Measurements from ENCODE around the gene UQCC5. TPM values are rescaled to one million over a fixed set of nuclear protein-coding genes. Genes with fewer than 3 reads are reported as not detected.

The UQCC5 gene
- total and polyA plus RNA-seq, 2 experiments from 2014 or later: 0.32 to 64.2 TPM

GRCh38 chr3:52516509-52517195, 19.8 kb upstream of the UQCC5 start:
- no peaks in the 10 kb centered on the region for H3K9me3 ChIP-seq (ENCODE audit: low read depth)

GRCh38 chr3:52517796-52518722, 18.3 kb upstream of the UQCC5 start:
- H3K4me1 ChIP-seq (ENCODE audit: insufficient read depth): no peaks in the 10 kb centered on the region
- no peak overlapping the region for H3K4me2 ChIP-seq (ENCODE audit: unreplicated experiment)
- no peak for TF ChIP-seq EZH2phosphoT487 (IDR thresholded peaks at IDR 0.05; ENCODE audit: insufficient read depth, low read depth)
- no peak for TF ChIP-seq EZH2 (IDR thresholded peaks at IDR 0.05; ENCODE audit: insufficient read depth, poor library complexity, severe bottlenecking)
- no peak overlapping the region for H3K4me3 ChIP-seq
- H3K27ac ChIP-seq: no peak overlapping the region
- H3F3A ChIP-seq (ENCODE audit: insufficient read depth): no peaks in the 10 kb centered on the region
- no peaks in the 10 kb centered on the region for H4K20me1 ChIP-seq (ENCODE audit: insufficient read depth)
- H3K27me3 ChIP-seq (replicated peaks; ENCODE audit: insufficient read depth): no peaks in the 10 kb centered on the region; the same call in 1 of the 2 replicates
- no peak for DNase-seq
- in situ Hi-C loops (cut with MboI): no loop called here
- WGBS, 2 experiments (ENCODE audit: low coverage in 1 of 2, low lambda C conversion rate in 2 of 2, missing lambda C conversion rate in 2 of 2): 75 to 84% methylated on average over 21 to 25 of the region's 25 CpGs
- H2AFZ ChIP-seq: no peak overlapping the region
- H3K36me3 ChIP-seq (ENCODE audit: low read depth): no peaks in the 10 kb centered on the region
- no peak overlapping the region for H3K9ac ChIP-seq
- no peaks in the 10 kb centered on the region for H3K79me2 ChIP-seq (ENCODE audit: insufficient read depth)
- H3K9me3 ChIP-seq (ENCODE audit: low read depth): no peaks in the 10 kb centered on the region
- no peaks in the 10 kb centered on the region for H3K9me2 ChIP-seq (ENCODE audit: insufficient read depth)

More at GRCh38 chr3:52516509-52517195, 19.8 kb upstream of the UQCC5 start:
- TF ChIP-seq EZH2phosphoT487 (IDR thresholded peaks at IDR 0.05; ENCODE audit: insufficient read depth, low read depth): no peak
- TF ChIP-seq EZH2 (IDR thresholded peaks at IDR 0.05; ENCODE audit: insufficient read depth, poor library complexity, severe bottlenecking): no peak
- DNase-seq: no peak
- H3K4me2 ChIP-seq (ENCODE audit: unreplicated experiment): no peak overlapping the region
- 79 to 81% methylated on average over 10 to 19 of the region's 19 CpGs for WGBS, 2 experiments (ENCODE audit: low coverage in 1 of 2, low lambda C conversion rate in 2 of 2, missing lambda C conversion rate in 2 of 2)
- no peaks in the 10 kb centered on the region for H3K4me1 ChIP-seq (ENCODE audit: insufficient read depth)
- no peaks in the 10 kb centered on the region; the same call in 1 of the 2 replicates for H3K27me3 ChIP-seq (replicated peaks; ENCODE audit: insufficient read depth)
- H3K27ac ChIP-seq: no peak overlapping the region
- no peaks in the 10 kb centered on the region for H3K9me2 ChIP-seq (ENCODE audit: insufficient read depth)
- H3K79me2 ChIP-seq (ENCODE audit: insufficient read depth): no peaks in the 10 kb centered on the region
- no peaks in the 10 kb centered on the region for H3F3A ChIP-seq (ENCODE audit: insufficient read depth)
- no peak overlapping the region for H3K4me3 ChIP-seq
- H3K36me3 ChIP-seq (ENCODE audit: low read depth): no peaks in the 10 kb centered on the region
- no peaks in the 10 kb centered on the region for H4K20me1 ChIP-seq (ENCODE audit: insufficient read depth)
- no peak overlapping the region for H3K9ac ChIP-seq
- in situ Hi-C loops (cut with MboI): no loop called here
- H2AFZ ChIP-seq: no peak overlapping the region

DNA sequence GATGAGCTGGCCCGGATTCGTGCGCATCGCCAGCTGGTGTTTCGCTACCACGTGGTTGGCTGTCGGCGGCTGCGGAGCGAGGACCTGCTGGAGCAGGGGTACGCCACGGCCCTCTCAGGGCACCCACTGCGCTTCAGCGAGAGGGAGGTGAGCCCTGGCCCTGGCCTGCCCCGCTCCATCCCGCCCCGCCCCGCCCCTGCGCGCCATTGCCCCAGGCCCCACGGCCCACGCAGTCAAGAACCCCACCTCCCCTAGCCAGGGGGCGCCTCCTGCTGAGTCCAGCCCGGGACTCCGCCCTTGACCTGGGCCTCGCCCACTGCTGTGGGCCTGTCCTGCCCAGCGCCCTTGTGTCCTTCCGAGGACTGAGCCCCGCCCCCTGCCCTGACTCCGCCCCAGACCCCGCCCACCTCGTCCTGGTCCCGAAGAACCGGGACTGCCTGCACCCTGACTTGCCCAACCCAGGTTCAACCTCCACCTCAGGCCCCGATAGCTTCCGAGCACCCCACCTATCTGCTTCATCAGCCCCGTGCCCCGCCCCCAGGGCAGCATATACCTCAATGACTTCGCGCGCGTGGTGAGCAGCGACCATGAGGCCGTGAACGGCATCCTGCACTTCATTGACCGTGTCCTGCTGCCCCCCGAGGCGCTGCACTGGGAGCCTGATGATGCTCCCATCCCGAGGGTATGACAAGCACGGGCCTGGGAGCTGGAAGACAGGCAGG, 17.5 kb upstream of the UQCC5 start:
- Histone ChIP-seq H3F3A (ENCODE audit: insufficient read depth) (no peaks in the 10 kb centered on the region), H3K4me2 (ENCODE audit: unreplicated experiment) (no peak overlapping the region), H3K9me3 (ENCODE audit: low read depth) (no peaks in the 10 kb centered on the region), H2AFZ (no peak overlapping the region), H3K9ac (no peak overlapping the region), H3K4me1 (ENCODE audit: insufficient read depth) (no peaks in the 10 kb centered on the region), H3K4me3 (no peak overlapping the region), H3K79me2 (ENCODE audit: insufficient read depth) (no peaks in the 10 kb centered on the region), H3K9me2 (ENCODE audit: insufficient read depth) (no peaks in the 10 kb centered on the region), H3K36me3 (ENCODE audit: low read depth) (no peaks in the 10 kb centered on the region), H4K20me1 (ENCODE audit: insufficient read depth) (no peaks in the 10 kb centered on the region), H3K27ac (no peak overlapping the region), H3K27me3 (replicated peaks; ENCODE audit: insufficient read depth) (no peaks in the 10 kb centered on the region)
- WGBS, 2 experiments (ENCODE audit: low coverage in 1 of 2, low lambda C conversion rate in 2 of 2, missing lambda C conversion rate in 2 of 2): 40 to 65% methylated on average over 16 to 45 of the region's 50 CpGs
- in situ Hi-C loops (cut with MboI): no loop called here
- DNase-seq: peak; percentile 51
- TF ChIP-seq EZH2phosphoT487 (IDR thresholded peaks at IDR 0.05; ENCODE audit: insufficient read depth, low read depth): no peak

- no peaks in the 10 kb centered on the region for H3K4me1 ChIP-seq (ENCODE audit: insufficient read depth)
Observed at GRCh38 chr3:52519445-52520140, 16.8 kb upstream of the UQCC5 start.

More at GRCh38 chr3:52519445-52520140, 16.8 kb upstream of the UQCC5 start:
- Histone ChIP-seq H3K27me3 (replicated peaks; ENCODE audit: insufficient read depth) (no peaks in the 10 kb centered on the region), H3K9me2 (ENCODE audit: insufficient read depth) (no peaks in the 10 kb centered on the region), H3K9me3 (ENCODE audit: low read depth) (no peaks in the 10 kb centered on the region), H3K27ac (no peak overlapping the region), H4K20me1 (ENCODE audit: insufficient read depth) (no peaks in the 10 kb centered on the region), H3F3A (ENCODE audit: insufficient read depth) (no peaks in the 10 kb centered on the region), H3K79me2 (ENCODE audit: insufficient read depth) (no peaks in the 10 kb centered on the region), H3K4me3 (no peak overlapping the region), H3K9ac (no peak overlapping the region), H3K36me3 (ENCODE audit: low read depth) (no peaks in the 10 kb centered on the region), H2AFZ (no peak overlapping the region), H3K4me2 (ENCODE audit: unreplicated experiment) (no peak overlapping the region)
- WGBS, 2 experiments (ENCODE audit: low coverage in 1 of 2, low lambda C conversion rate in 2 of 2, missing lambda C conversion rate in 2 of 2): 88% methylated on average over 22 of the region's 22 CpGs
- DNase-seq: no peak
- TF ChIP-seq EZH2 (IDR thresholded peaks at IDR 0.05; ENCODE audit: insufficient read depth, poor library complexity, severe bottlenecking) (no peak), EZH2phosphoT487 (IDR thresholded peaks at IDR 0.05; ENCODE audit: insufficient read depth, low read depth) (no peak)
- in situ Hi-C loops (cut with MboI): no loop called here
